IMR-90 (cell line): ENCODE data around the gene GNE. TPM values are rescaled to one million over a fixed set of nuclear protein-coding genes. Genes with fewer than 3 reads are reported as not detected.

Source experiments
- CHD1 ChIP-seq: IDR thresholded peaks from 2 replicates; pipeline ENCODE4 v1.6.1; 2012; ENCODE audit warnings: low read depth, low read length, improper control_type of control experiment
- MAZ ChIP-seq: IDR thresholded peaks from 2 replicates; pipeline ENCODE4 v1.6.1; 2012; ENCODE audit warnings: low read depth, mild to moderate bottlenecking, low read length, improper control_type of control experiment, moderate library complexity, borderline replicate concordance
- NFE2L2 ChIP-seq: fragments of 150-350 bp; IDR thresholded peaks from 2 replicates; pipeline ENCODE4 v1.6.1; 2016; ENCODE audit warnings: low read depth, mild to moderate bottlenecking, low read length
- RAD21 ChIP-seq: IDR thresholded peaks from 2 replicates; pipeline ENCODE4 v1.6.1; 2012; ENCODE audit warnings: low read length, improper control_type of control experiment
- RCOR1 ChIP-seq: IDR thresholded peaks from 2 replicates; pipeline ENCODE4 v1.6.1; 2012; ENCODE audit warnings: mild to moderate bottlenecking, low read length, improper control_type of control experiment; ENCODE audit not compliant: insufficient replicate concordance
- RFX5 ChIP-seq: IDR thresholded peaks from 2 replicates; pipeline ENCODE4 v1.8.0; 2012; ENCODE audit warnings: low read depth, mild to moderate bottlenecking, low read length, moderate library complexity
- polyA plus RNA-seq, 3 experiments: library from polyadenylated mRNA; depleted of rRNA; stranded (reverse); fragments of >200 nt; gene quantifications; 2 replicates each; pipeline ENCODE4 v1.2.3, GENCODE V29; 2012; ENCODE audit warnings: low replicate concordance in 1 of 3
- total RNA-seq: library from RNA; depleted of rRNA; stranded (reverse); fragments of >200 nt; gene quantifications from 2 replicates; pipeline ENCODE4 v1.2.3, GENCODE V29; 2012
- TF ChIP-seq, protein P1 (sequence below): fragments of 150-350 bp; IDR thresholded peaks from 2 replicates; pipeline ENCODE4 v1.6.1; 2016; ENCODE audit warnings: low read depth, mild to moderate bottlenecking, low read length, moderate library complexity, borderline replicate concordance

GNE gene
- total and polyA plus RNA-seq, 2 of the 4 experiments (the other 2 are of a cell fraction): 11.7 to 34.1 TPM

DNA sequence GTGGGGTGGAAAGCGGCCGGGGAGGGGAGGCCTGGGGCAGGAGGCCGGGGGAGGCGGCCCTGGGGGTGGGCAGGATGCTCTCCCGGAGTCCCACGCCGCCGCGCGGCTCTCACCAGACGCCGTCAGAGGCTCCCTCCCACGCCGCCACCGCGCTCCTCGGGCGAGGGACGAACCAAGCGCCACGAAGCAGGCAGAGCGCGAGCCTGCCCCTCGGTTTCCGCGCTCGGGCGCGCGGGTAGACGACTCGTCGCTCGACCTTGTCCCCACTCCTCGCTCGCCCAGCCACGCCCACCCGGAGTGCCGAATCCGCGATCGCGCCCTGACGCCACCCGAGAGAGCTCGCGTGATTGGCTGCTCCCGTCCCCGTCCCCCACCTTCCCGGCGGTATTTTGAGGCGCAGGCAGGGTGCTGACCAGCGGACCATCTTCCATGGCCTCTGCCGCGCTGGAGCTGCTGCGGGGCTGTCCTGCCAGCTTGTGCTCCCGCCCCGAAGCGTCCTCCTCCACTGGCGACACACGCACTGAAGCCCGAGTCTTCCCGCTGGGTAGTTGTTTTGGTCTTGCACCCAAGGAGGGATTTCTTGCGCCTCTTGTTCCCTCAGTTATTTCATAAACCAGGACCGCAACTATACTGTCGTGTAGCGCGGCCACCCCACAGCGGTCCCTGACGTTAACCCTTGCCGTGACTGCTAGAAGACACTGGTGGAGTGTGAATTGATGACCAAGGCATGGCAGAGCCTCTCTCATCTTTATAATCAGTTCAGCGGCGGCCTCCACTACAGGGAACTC, at the start of gene GNE (continued):
- TF ChIP-seq NFE2L2: no peak
- TF ChIP-seq, protein P1, sequence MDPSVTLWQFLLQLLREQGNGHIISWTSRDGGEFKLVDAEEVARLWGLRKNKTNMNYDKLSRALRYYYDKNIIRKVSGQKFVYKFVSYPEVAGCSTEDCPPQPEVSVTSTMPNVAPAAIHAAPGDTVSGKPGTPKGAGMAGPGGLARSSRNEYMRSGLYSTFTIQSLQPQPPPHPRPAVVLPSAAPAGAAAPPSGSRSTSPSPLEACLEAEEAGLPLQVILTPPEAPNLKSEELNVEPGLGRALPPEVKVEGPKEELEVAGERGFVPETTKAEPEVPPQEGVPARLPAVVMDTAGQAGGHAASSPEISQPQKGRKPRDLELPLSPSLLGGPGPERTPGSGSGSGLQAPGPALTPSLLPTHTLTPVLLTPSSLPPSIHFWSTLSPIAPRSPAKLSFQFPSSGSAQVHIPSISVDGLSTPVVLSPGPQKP: no peak
- no peak for TF ChIP-seq RAD21
- TF ChIP-seq RFX5: no peak
- peak; percentile 100 for TF ChIP-seq MAZ
- TF ChIP-seq CHD1: no peak
- no peak for TF ChIP-seq RCOR1
